Skeletal muscle satellite cell (primary cell): ENCODE measurements around the gene IER2.

Experiments
- H3K27me3 ChIP-seq: 2 replicates; pipeline ENCODE4 v1.7.0; 2013; ENCODE audit warnings: low read length; ENCODE audit not compliant: control insufficient read depth, insufficient read depth
- H3K36me3 ChIP-seq: 2 replicates; pipeline ENCODE4 v1.7.0; 2013; ENCODE audit warnings: mild to moderate bottlenecking, control low read depth, low read length; ENCODE audit not compliant: insufficient read depth
- H3K4me1 ChIP-seq: 2 replicates; pipeline ENCODE4 v1.7.0; 2013; ENCODE audit warnings: low read length; ENCODE audit not compliant: control insufficient read depth, insufficient read depth
- H3K4me2 ChIP-seq: 2 replicates; pipeline ENCODE4 v1.7.0; 2013; ENCODE audit warnings: mild to moderate bottlenecking, low read length
- H3K4me3 ChIP-seq: 2 replicates; pipeline ENCODE4 v1.7.0; 2013; ENCODE audit warnings: low read length
- H3K9ac ChIP-seq: 2 replicates; pipeline ENCODE4 v1.7.0; 2013; ENCODE audit warnings: mild to moderate bottlenecking, low read depth, low read length, moderate library complexity
- H3K9me3 ChIP-seq: replicated peaks from 2 replicates; pipeline ENCODE4 v1.7.0; 2013; ENCODE audit warnings: mild to moderate bottlenecking, control low read depth, low read length

Gene IER2

DNA sequence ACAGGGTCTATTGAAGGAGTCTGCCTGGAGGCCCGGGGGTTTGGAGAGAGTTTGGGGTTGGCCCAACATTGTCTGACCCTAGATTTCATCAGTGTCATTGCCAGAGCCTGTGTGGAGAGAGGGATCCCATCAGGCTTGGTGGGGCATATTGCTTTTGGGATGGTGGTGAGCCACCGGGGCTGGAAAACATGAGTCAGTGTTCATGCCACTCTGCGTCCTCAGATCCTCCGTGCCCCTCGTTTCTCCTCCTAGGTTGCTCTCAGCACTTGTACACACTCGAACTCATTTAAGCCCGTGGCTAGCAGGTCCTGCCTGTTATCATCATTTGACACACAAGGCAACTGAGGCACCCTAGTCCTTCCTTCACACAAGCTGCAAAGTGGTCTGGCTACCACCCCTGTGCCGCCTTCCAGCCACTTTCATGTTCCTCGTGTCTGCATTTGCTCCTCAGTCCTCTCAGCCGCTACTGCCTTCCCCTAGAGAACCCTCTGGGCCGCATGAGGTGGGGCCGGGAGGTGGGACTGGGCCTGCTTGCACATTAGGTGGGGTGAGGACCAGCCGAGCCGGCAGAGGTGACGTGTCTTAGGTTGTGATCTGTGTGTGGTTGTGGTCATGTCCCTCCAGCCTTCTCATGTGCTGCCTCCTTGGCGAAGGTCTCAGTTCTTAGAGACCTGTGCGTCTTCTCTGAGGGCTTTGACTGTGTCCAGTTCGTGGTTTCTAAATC lies 28.5 kb upstream of the IER2 start:
- Histone ChIP-seq H3K4me3 (peak overlapping the region; percentile 33), H3K4me2 (peak overlapping the region; percentile 95), H3K9ac (peak overlapping the region; percentile 49), H3K27me3 (no peaks in the 10 kb centered on the region), H3K36me3 (peaks cover 18% of the 10 kb centered on the region), H3K4me1 (peaks cover 42% of the 10 kb centered on the region), H3K9me3 (no peaks in the 10 kb centered on the region)

DNA sequence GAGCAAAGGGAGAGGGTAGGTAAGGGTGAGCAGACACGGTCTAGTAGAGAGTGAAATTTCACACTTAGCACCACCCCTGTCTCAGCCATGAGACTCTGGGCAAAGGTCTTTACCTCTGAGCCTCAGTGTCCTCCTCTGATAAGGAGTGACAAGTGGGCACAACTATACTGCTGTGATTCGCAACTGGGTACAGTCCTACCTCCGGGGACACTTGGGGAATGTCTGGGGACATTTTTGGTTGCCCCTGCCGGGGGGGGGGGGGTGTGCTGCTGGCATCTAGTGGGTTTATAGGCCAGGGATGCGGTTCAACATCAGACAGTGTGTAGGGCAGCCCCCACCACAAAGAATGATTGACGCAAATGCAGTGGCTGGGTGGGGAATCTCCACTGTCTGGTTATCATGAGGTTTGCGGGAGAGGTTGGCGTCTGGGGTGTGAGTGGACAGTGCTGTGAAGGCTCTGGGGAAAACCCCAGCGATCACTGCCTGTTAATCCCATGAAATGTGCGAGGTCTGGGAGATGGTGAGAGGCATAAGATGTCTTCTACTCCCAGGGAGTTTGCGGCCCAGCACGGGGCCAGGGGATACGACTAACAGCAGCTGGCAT lies 27.8 kb upstream of the IER2 start:
- H3K27me3 ChIP-seq, result no peaks in the 10 kb centered on the region
- peak overlapping the region; percentile 14 for H3K4me2 ChIP-seq
- no peak overlapping the region for H3K9ac ChIP-seq
- H3K36me3 ChIP-seq, result peaks cover 19% of the 10 kb centered on the region
- peaks cover 37% of the 10 kb centered on the region for H3K4me1 ChIP-seq
- H3K4me3 ChIP-seq, result no peak overlapping the region
- H3K9me3 ChIP-seq, result no peaks in the 10 kb centered on the region

GRCh38 chr19:13122980-13123957 lies 26.9 kb upstream of the IER2 start:
- Histone ChIP-seq H3K36me3 (peaks cover 19% of the 10 kb centered on the region), H3K4me1 (peaks cover 33% of the 10 kb centered on the region), H3K9me3 (no peaks in the 10 kb centered on the region), H3K4me2 (no peak overlapping the region), H3K4me3 (no peak overlapping the region), H3K27me3 (no peaks in the 10 kb centered on the region), H3K9ac (no peak overlapping the region)

DNA sequence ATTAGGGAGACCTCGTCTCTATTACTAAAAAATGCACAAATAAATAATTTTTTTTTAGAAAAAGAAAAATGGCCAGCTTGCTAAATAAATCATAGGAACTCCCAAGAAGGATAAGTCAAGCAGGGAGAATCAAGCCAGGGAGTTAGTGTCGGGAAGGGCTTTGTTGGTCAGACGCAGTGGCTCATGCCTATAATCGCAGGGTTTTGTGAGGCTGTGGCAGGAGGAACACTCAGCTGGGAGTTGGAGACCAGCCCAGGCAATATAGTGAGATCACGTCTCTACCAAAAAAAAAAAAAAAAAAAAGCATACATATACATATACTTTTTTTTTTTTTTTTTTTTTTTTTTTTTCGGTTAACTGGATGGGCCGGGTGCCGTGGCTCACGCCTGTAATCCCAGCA lies 23.2 kb upstream of the IER2 start:
- H3K4me2 ChIP-seq, result no peak overlapping the region
- H3K4me3 ChIP-seq, result no peak overlapping the region
- H3K9ac ChIP-seq, result no peak overlapping the region
- H3K27me3 ChIP-seq, result no peaks in the 10 kb centered on the region
- H3K4me1 ChIP-seq, result peaks cover 12% of the 10 kb centered on the region
- H3K9me3 ChIP-seq, result no peaks in the 10 kb centered on the region
- peaks cover 21% of the 10 kb centered on the region for H3K36me3 ChIP-seq

DNA sequence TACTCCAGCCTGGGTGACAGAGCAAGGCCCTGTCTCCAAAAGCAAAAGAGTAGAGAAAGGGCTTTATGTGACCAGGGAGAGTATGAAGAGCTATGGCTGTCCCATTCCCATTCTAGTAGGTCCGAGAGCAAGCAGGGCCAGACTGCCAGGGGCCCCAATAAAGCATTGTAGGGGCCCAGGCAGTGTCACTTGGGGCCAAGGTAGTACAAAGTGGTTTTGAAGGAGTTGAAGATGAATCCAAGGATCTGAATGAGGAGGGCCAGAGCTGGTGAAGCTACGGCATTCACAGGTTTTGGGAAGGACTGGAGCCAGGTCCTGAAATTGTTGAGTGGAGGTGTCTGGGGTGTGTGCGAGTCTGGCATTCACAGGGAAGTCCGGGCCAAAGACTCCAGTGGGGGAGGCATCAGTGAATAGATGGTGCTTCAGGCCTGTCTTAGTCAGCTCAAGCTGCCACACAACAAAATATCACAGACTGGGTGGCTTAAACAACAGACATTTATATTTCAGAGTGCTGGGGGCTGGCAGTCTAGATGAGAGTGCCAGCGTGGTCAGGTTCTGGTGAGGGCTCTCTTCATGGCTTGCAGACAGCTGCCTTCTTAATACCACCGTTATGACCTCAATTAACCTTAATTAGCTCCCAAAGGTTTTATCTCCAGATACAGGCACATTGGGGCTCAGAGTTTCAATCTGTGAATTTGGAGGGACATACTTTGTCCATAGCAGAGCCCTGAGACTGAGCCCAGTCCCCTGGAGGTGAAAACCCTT lies 22.2 kb upstream of the IER2 start:
- no peak overlapping the region for H3K4me2 ChIP-seq
- H3K27me3 ChIP-seq, result no peaks in the 10 kb centered on the region
- H3K9me3 ChIP-seq, result no peaks in the 10 kb centered on the region
- H3K36me3 ChIP-seq, result peaks cover 16% of the 10 kb centered on the region
- H3K4me3 ChIP-seq, result no peak overlapping the region
- peaks cover 20% of the 10 kb centered on the region for H3K4me1 ChIP-seq
- H3K9ac ChIP-seq, result no peak overlapping the region

- H3K4me3 ChIP-seq, result no peak overlapping the region
- H3K4me1 ChIP-seq, result peaks cover 24% of the 10 kb centered on the region
- H3K4me2 ChIP-seq, result no peak overlapping the region
- H3K27me3 ChIP-seq, result no peaks in the 10 kb centered on the region
- peaks cover 18% of the 10 kb centered on the region for H3K36me3 ChIP-seq
- H3K9ac ChIP-seq, result no peak overlapping the region
- H3K9me3 ChIP-seq, result no peaks in the 10 kb centered on the region
Measured at GRCh38 chr19:13128583-13128982, 21.6 kb upstream of the IER2 start.

DNA sequence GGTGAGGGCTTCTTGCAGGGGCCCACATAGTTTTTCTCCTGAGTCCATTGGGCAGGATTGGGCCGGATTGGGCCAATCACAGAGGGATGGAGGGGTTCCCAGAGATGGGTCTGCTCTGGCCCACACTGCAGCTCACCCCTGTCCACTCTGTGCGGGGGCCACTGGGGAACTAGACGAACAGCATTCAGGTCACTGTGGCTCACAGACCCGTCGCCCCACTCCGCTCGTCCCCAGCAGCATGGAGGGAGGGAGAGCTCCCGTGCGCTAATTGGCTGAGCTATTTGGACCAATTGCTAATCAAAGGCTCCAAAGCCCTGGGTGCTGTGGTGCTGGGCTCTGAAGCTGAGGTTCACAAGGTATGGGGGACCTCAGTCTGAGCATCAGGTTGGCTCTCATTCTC lies 20.8 kb upstream of the IER2 start:
- H3K9me3 ChIP-seq, result no peaks in the 10 kb centered on the region
- peaks cover 26% of the 10 kb centered on the region for H3K36me3 ChIP-seq
- no peak overlapping the region for H3K4me3 ChIP-seq
- H3K4me1 ChIP-seq, result peaks cover 32% of the 10 kb centered on the region
- no peak overlapping the region for H3K9ac ChIP-seq
- H3K4me2 ChIP-seq, result no peak overlapping the region
- H3K27me3 ChIP-seq, result no peaks in the 10 kb centered on the region

DNA sequence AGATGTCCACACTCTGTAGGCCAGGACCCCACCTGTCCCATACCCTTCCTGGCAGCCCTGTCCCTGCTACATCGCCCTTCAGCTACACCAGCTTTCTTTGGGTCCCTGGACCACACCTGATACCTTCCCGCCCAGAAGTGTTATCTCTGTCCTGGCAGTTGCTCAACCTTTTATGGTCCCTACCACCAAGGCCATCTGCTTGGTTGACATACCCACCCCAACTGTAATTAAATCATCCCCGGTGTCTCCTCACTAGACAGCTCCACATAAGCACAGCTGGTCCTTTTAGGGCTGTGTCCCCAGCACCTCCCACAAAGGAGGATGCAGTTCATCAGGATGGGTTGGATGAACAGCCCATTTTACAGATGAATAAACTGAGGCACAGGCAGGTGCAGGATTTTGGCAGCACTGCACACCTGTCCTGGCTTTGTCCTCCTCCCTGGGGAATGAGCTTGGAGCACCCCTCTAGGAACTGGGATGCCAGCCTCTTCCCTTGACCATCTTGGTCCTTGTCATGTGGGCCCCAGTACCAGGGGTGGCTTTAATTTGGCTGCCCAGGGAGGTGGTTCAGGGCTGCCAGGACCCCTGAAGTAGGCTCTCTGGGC lies 19.2 kb upstream of the IER2 start:
- Histone ChIP-seq H3K27me3 (no peaks in the 10 kb centered on the region), H3K36me3 (peaks cover 40% of the 10 kb centered on the region), H3K9ac (no peak overlapping the region), H3K9me3 (no peaks in the 10 kb centered on the region), H3K4me3 (no peak overlapping the region), H3K4me1 (peaks cover 40% of the 10 kb centered on the region), H3K4me2 (no peak overlapping the region)

DNA sequence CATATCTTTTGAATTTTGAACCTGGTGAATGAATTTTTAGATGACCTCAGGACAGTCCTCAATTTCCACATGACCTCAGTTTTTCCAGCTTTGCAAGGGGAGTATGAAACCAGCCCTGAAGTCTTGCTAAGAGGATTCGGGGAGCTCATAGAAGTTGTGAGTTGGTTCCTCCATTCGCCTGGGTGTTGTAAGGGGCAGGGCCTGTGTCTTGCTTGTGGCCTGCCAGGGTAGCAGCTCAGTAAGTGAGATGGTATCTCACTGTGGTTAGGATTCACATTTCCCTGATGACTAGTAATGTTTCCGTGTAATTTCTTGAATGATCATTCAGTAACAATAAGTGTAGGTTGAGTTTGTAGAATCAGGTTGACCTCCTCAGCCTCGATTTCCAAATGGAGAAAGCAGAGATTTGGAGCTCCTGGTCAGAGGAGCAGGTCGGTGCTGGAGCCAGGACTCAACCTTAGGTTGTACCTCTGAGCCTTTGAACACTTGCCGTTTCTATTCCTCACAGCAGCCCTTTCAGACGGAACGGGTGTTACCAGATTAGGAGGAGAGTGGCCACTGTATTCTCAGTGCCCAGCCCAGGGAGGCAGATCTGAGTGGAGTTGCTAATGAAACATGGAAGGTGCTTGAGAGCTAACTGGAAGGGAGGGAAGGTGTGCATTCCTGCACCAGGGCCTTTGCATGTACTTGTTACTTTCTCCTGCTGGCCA lies 17.6 kb upstream of the IER2 start:
- peaks cover 49% of the 10 kb centered on the region for H3K36me3 ChIP-seq
- H3K9ac ChIP-seq, result no peak overlapping the region
- H3K27me3 ChIP-seq, result no peaks in the 10 kb centered on the region
- H3K4me1 ChIP-seq, result peaks cover 40% of the 10 kb centered on the region
- H3K4me2 ChIP-seq, result peak overlapping the region; percentile 31
- no peak overlapping the region for H3K4me3 ChIP-seq
- no peaks in the 10 kb centered on the region for H3K9me3 ChIP-seq

DNA sequence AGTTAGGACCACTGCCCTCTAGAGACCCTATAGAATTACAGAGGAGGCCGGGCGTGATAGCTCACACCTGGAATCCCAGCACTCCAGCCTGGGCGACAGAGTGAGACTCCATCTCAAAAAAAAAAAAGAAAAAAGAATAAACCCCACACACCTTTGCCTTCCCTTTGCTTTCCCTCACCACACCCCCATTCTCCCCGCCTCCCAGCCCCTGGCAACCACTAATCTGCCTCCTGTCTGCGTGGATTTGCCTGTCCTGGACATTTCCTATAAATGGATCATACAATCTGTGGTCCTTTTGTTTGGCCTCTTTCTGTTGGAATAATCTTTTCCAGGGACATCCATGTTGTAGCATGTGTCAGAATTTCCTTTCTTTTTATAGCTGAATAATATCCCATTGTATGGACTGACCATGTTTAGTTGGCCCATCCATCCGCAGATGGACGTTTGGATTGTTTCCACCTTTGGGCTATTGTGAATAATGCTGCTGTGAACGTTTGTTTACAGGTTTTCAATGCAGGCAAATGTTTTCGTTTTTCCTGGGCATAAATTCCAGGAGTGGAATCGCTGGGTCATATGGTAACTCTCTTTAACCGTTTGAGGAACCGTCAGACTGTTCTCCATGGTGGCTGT lies 16.9 kb upstream of the IER2 start:
- H3K9ac ChIP-seq, result no peak overlapping the region
- H3K27me3 ChIP-seq, result no peaks in the 10 kb centered on the region
- H3K36me3 ChIP-seq, result peaks cover 56% of the 10 kb centered on the region
- no peak overlapping the region for H3K4me2 ChIP-seq
- H3K4me1 ChIP-seq, result peaks cover 40% of the 10 kb centered on the region
- no peak overlapping the region for H3K4me3 ChIP-seq
- H3K9me3 ChIP-seq, result no peaks in the 10 kb centered on the region
